ENCODE results near the gene HVCN1.

Gene HVCN1

GRCh38 chr12:110731479-110731878, 42.6 kb upstream of the HVCN1 start:
- TF ChIP-seq FOXM1 (IDR thresholded peaks at IDR 0.05; ENCODE audit: borderline replicate concordance, low read depth): no peak
- TF ChIP-seq CREB1 (IDR thresholded peaks at IDR 0.05; ENCODE audit: low read depth): no peak
- no peak for TF ChIP-seq TAF1 (IDR thresholded peaks at IDR 0.05; ENCODE audit: low read depth)
- TF ChIP-seq RAD21 (IDR thresholded peaks at IDR 0.05; ENCODE audit: low read depth): no peak

- TF ChIP-seq TAF1 (IDR thresholded peaks at IDR 0.05; ENCODE audit: low read depth) (no peak), YY1 (IDR thresholded peaks at IDR 0.05; ENCODE audit: low read depth) (no peak), EGR1 (IDR thresholded peaks at IDR 0.05) (no peak), RAD21 (IDR thresholded peaks at IDR 0.05; ENCODE audit: low read depth) (no peak), EP300 (IDR thresholded peaks at IDR 0.05; ENCODE audit: borderline replicate concordance) (no peak)
These were observed 39.7 kb upstream of the HVCN1 start for GRCh38 chr12:110728628-110729027.

GRCh38 chr12:110726708-110727369, 37.9 kb upstream of the HVCN1 start:
- TF ChIP-seq TAF1 (IDR thresholded peaks at IDR 0.05; ENCODE audit: low read depth) (no peak), CREB1 (IDR thresholded peaks at IDR 0.05; ENCODE audit: low read depth) (no peak), USF1 (IDR thresholded peaks at IDR 0.05) (no peak), FOXM1 (IDR thresholded peaks at IDR 0.05; ENCODE audit: borderline replicate concordance, low read depth) (no peak), TCF12 (IDR thresholded peaks at IDR 0.05; ENCODE audit: low read depth) (no peak), ZBTB7A (IDR thresholded peaks at IDR 0.05; ENCODE audit: low read depth) (no peak), EGR1 (IDR thresholded peaks at IDR 0.05) (no peak), EP300 (IDR thresholded peaks at IDR 0.05; ENCODE audit: borderline replicate concordance) (no peak)

GRCh38 chr12:110726028-110726427, 37.1 kb upstream of the HVCN1 start:
- no peak for TF ChIP-seq NFIC (IDR thresholded peaks at IDR 0.05)
- TF ChIP-seq FOXM1 (IDR thresholded peaks at IDR 0.05; ENCODE audit: borderline replicate concordance, low read depth): no peak
- no peak for TF ChIP-seq EP300 (IDR thresholded peaks at IDR 0.05; ENCODE audit: borderline replicate concordance)
- TF ChIP-seq TEAD4 (IDR thresholded peaks at IDR 0.05): no peak
- no peak for TF ChIP-seq CEBPB (IDR thresholded peaks at IDR 0.05)
- no peak for TF ChIP-seq RAD21 (IDR thresholded peaks at IDR 0.05; ENCODE audit: low read depth)
- TF ChIP-seq USF1 (IDR thresholded peaks at IDR 0.05): no peak
- no peak for TF ChIP-seq ZBTB7A (IDR thresholded peaks at IDR 0.05; ENCODE audit: low read depth)
- no peak for TF ChIP-seq TCF12 (IDR thresholded peaks at IDR 0.05; ENCODE audit: low read depth)
- no peak for TF ChIP-seq TAF1 (IDR thresholded peaks at IDR 0.05; ENCODE audit: low read depth)
- TF ChIP-seq YY1 (IDR thresholded peaks at IDR 0.05; ENCODE audit: low read depth): no peak
- TF ChIP-seq EGR1 (IDR thresholded peaks at IDR 0.05): no peak
- TF ChIP-seq REST (IDR thresholded peaks at IDR 0.05; ENCODE audit: low read depth): no peak

- TF ChIP-seq TAF1 (IDR thresholded peaks at IDR 0.05; ENCODE audit: low read depth): no peak
- TF ChIP-seq ZBTB7A (IDR thresholded peaks at IDR 0.05; ENCODE audit: low read depth): no peak
- no peak for TF ChIP-seq REST (IDR thresholded peaks at IDR 0.05; ENCODE audit: low read depth)
- no peak for TF ChIP-seq FOXM1 (IDR thresholded peaks at IDR 0.05; ENCODE audit: borderline replicate concordance, low read depth)
- no peak for TF ChIP-seq NFIC (IDR thresholded peaks at IDR 0.05)
- TF ChIP-seq YY1 (IDR thresholded peaks at IDR 0.05; ENCODE audit: low read depth): no peak
- no peak for TF ChIP-seq TCF12 (IDR thresholded peaks at IDR 0.05; ENCODE audit: low read depth)
- TF ChIP-seq EGR1 (IDR thresholded peaks at IDR 0.05): no peak
- no peak for TF ChIP-seq RAD21 (IDR thresholded peaks at IDR 0.05; ENCODE audit: low read depth)
- TF ChIP-seq MAX (IDR thresholded peaks at IDR 0.05): no peak
These were observed 36.4 kb upstream of the HVCN1 start for GRCh38 chr12:110725267-110725666.

GRCh38 chr12:110721570-110721969, 32.7 kb upstream of the HVCN1 start:
- TF ChIP-seq MAX (IDR thresholded peaks at IDR 0.05): no peak
- TF ChIP-seq TEAD4 (IDR thresholded peaks at IDR 0.05): no peak

Measured in Ishikawa (cell line).